ENCODE data around the gene THY1.

- TF ChIP-seq GATA2 (IDR thresholded peaks at IDR 0.05; ENCODE audit: low read depth, low read length) (no peak), GATA3 (IDR thresholded peaks at IDR 0.05; ENCODE audit: low read depth, low read length) (no peak)
Observed at GRCh38 chr11:119416606-119417580, 6.1 kb downstream of the THY1 start.
